ENCODE results near the gene ZNF366.
A peak's percentile ranks its signal among the peaks of the same experiment; 100 is the strongest.

Gene ZNF366

GRCh38 chr5:72487177-72487576 is 20.0 kb downstream of the ZNF366 start:
- DNase-seq: no peak

GRCh38 chr5:72486371-72486770 is 20.8 kb downstream of the ZNF366 start:
- no peak for DNase-seq

- peak; percentile 71 for DNase-seq
Observed at GRCh38 chr5:72485430-72485974, 21.7 kb downstream of the ZNF366 start.

- no peak for DNase-seq
Observed at GRCh38 chr5:72482046-72482445, 25.2 kb downstream of the ZNF366 start.

- no peak for DNase-seq
Observed at GRCh38 chr5:72480841-72481240, 26.4 kb downstream of the ZNF366 start.

- no peak for DNase-seq
Observed at GRCh38 chr5:72479921-72480320, 27.3 kb downstream of the ZNF366 start.

GRCh38 chr5:72478684-72479083 is 28.5 kb downstream of the ZNF366 start:
- no peak for DNase-seq

GRCh38 chr5:72478276-72478675 is 28.9 kb downstream of the ZNF366 start:
- no peak for DNase-seq

- no peak for DNase-seq
Observed at GRCh38 chr5:72477644-72478043, 29.6 kb downstream of the ZNF366 start.

GRCh38 chr5:72477176-72477575 is 30.0 kb downstream of the ZNF366 start:
- peak; percentile 33 for DNase-seq

- no peak for DNase-seq
Observed at GRCh38 chr5:72476721-72477120, 30.5 kb downstream of the ZNF366 start.

- DNase-seq: no peak
Observed at GRCh38 chr5:72476275-72476674, 30.9 kb downstream of the ZNF366 start.

GRCh38 chr5:72474516-72474915 is 32.7 kb downstream of the ZNF366 start:
- no peak for DNase-seq

- no peak for DNase-seq
Observed at GRCh38 chr5:72474046-72474500, 33.1 kb downstream of the ZNF366 start.

GRCh38 chr5:72472666-72473422 is 34.4 kb downstream of the ZNF366 start:
- DNase-seq: no peak

- DNase-seq: no peak
Observed at GRCh38 chr5:72472031-72472430, 35.2 kb downstream of the ZNF366 start.

- no peak for DNase-seq
Observed at GRCh38 chr5:72470826-72471225, 36.4 kb downstream of the ZNF366 start.

- no peak for DNase-seq
Observed at GRCh38 chr5:72468606-72469005, 38.6 kb downstream of the ZNF366 start.

- peak; percentile 10 for DNase-seq
Observed at GRCh38 chr5:72468024-72468423, 39.2 kb downstream of the ZNF366 start.

GRCh38 chr5:72467461-72467860 is 39.7 kb downstream of the ZNF366 start:
- no peak for DNase-seq

- DNase-seq: no peak
Observed at GRCh38 chr5:72465601-72466563, 41.3 kb downstream of the ZNF366 start.

- no peak for DNase-seq
Observed at GRCh38 chr5:72465066-72465465, 42.1 kb downstream of the ZNF366 start.

- no peak for DNase-seq
Observed at GRCh38 chr5:72464071-72464470, 43.1 kb downstream of the ZNF366 start.

Measured in NCI-H446 treated with DMSO at 0.1 percent for 48 hours (cell line).